Measurements from ENCODE around the gene P2RX5.

Gene P2RX5

DNA sequence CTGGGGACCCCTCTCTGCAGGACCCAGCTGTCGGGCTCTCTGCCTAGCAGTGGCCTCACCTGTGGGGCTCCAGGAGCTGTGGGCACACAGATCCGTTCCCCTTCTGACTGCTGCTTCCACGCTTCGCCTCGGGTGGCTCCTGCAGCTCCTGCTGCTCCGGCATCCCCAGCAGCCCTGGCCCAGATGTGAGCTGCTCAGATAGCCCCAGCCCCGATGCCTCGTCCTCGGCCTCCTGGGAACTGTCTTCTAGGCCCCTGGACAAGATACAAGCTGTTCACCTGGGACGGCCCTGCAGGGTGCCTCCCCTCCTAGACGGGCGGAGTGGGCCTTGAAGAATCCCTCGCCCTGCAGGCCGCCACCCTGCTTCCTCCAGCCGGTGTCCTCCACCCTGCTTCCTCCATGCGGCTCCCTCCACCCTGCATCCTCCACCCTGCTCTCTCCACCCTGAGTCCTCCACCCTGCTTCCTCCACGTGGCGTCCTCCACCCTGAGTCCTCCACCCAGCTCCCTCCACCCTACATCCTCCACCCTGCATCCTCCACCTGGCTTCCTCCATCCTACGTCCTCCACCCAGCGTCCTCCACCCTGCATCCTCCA is 16.3 kb downstream of the P2RX5 start:
- no peaks in the 10 kb centered on the region for H3K36me3 ChIP-seq (ENCODE audit: low read length)
- H4K20me1 ChIP-seq (ENCODE audit: low read depth, low read length), result no peaks in the 10 kb centered on the region
- no peak overlapping the region for H3K4me2 ChIP-seq (ENCODE audit: low read depth, low read length, poor library complexity, severe bottlenecking)
- H3F3A ChIP-seq (ENCODE audit: insufficient read depth), result no peaks in the 10 kb centered on the region; the same call in 1 of the 2 replicates
- no peaks in the 10 kb centered on the region for H3K9me2 ChIP-seq (replicated peaks; ENCODE audit: insufficient read depth, low read length)
- no peaks in the 10 kb centered on the region for H3K9me3 ChIP-seq (ENCODE audit: insufficient read depth, low read length)
- no peaks in the 10 kb centered on the region for H3K79me2 ChIP-seq (ENCODE audit: insufficient read depth, low read length)
- no peak overlapping the region for H3K4me3 ChIP-seq (ENCODE audit: insufficient read depth, low read length, poor library complexity, severe bottlenecking)
- TF ChIP-seq EZH2phosphoT487 (conservative IDR thresholded peaks at IDR 0.05; ENCODE audit: low read length), result no peak
- TF ChIP-seq, protein P1, sequence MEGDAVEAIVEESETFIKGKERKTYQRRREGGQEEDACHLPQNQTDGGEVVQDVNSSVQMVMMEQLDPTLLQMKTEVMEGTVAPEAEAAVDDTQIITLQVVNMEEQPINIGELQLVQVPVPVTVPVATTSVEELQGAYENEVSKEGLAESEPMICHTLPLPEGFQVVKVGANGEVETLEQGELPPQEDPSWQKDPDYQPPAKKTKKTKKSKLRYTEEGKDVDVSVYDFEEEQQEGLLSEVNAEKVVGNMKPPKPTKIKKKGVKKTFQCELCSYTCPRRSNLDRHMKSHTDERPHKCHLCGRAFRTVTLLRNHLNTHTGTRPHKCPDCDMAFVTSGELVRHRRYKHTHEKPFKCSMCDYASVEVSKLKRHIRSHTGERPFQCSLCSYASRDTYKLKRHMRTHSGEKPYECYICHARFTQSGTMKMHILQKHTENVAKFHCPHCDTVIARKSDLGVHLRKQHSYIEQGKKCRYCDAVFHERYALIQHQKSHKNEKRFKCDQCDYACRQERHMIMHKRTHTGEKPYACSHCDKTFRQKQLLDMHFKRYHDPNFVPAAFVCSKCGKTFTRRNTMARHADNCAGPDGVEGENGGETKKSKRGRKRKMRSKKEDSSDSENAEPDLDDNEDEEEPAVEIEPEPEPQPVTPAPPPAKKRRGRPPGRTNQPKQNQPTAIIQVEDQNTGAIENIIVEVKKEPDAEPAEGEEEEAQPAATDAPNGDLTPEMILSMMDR (IDR thresholded peaks at IDR 0.05; ENCODE audit: insufficient read depth, low read length, poor library complexity, severe bottlenecking), result no peak
- no peak overlapping the region for H3K9ac ChIP-seq (ENCODE audit: low read length)
- H2AFZ ChIP-seq (ENCODE audit: low read depth, low read length, severe bottlenecking), result no peak overlapping the region
- H3K27ac ChIP-seq (ENCODE audit: low read depth, low read length), result no peak overlapping the region
- no peaks in the 10 kb centered on the region for H3K27me3 ChIP-seq (ENCODE audit: low read length)

DNA sequence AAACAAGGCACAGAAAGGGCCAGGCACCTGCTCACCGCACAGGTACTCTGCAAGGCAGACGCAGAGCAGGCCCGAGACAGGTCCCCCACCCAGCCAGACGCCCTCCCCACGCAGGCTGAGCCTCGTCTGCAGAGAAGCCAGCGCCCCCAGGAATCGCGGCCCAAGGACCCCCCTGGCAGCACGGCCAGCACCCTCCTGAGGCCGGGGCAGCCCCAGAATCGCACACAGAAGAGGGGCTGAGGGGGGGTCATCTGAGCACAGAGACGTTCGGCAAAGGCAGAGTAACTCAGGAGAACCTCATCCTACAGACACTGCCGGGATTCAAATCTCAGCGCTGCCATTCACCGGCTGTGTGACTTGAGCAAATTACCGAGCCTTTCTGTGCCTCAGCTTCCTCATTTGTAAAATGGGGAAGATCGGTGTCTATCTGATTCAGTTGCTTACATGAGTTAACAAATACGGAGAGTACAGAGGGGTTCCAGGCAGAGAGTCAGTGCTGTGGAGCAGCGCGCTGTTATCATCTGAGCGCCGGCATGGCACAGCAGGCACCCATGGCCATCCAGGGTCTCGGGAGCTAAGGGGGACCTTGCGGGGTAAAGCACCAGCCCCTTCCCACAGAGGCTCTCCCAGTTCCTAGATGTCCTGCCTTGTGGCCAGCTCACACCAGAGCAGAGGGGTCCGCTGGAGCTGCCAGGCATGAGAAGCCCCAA is 17.0 kb downstream of the P2RX5 start:
- H3K9me2 ChIP-seq (replicated peaks; ENCODE audit: insufficient read depth, low read length), result no peaks in the 10 kb centered on the region
- no peak overlapping the region for H2AFZ ChIP-seq (ENCODE audit: low read depth, low read length, severe bottlenecking)
- H3K4me2 ChIP-seq (ENCODE audit: low read depth, low read length, poor library complexity, severe bottlenecking), result no peak overlapping the region
- no peaks in the 10 kb centered on the region for H3K79me2 ChIP-seq (ENCODE audit: insufficient read depth, low read length)
- no peak for TF ChIP-seq EZH2phosphoT487 (conservative IDR thresholded peaks at IDR 0.05; ENCODE audit: low read length)
- TF ChIP-seq, protein P1 (IDR thresholded peaks at IDR 0.05; ENCODE audit: insufficient read depth, low read length, poor library complexity, severe bottlenecking), result no peak
- H3K9me3 ChIP-seq (ENCODE audit: insufficient read depth, low read length), result no peaks in the 10 kb centered on the region
- H3K27ac ChIP-seq (ENCODE audit: low read depth, low read length), result no peak overlapping the region
- no peak overlapping the region for H3K9ac ChIP-seq (ENCODE audit: low read length)
- no peaks in the 10 kb centered on the region for H3F3A ChIP-seq (ENCODE audit: insufficient read depth)
- H4K20me1 ChIP-seq (ENCODE audit: low read depth, low read length), result no peaks in the 10 kb centered on the region
- H3K36me3 ChIP-seq (ENCODE audit: low read length), result no peaks in the 10 kb centered on the region
- no peak overlapping the region for H3K4me3 ChIP-seq (ENCODE audit: insufficient read depth, low read length, poor library complexity, severe bottlenecking)
- H3K27me3 ChIP-seq (ENCODE audit: low read length), result no peaks in the 10 kb centered on the region

DNA sequence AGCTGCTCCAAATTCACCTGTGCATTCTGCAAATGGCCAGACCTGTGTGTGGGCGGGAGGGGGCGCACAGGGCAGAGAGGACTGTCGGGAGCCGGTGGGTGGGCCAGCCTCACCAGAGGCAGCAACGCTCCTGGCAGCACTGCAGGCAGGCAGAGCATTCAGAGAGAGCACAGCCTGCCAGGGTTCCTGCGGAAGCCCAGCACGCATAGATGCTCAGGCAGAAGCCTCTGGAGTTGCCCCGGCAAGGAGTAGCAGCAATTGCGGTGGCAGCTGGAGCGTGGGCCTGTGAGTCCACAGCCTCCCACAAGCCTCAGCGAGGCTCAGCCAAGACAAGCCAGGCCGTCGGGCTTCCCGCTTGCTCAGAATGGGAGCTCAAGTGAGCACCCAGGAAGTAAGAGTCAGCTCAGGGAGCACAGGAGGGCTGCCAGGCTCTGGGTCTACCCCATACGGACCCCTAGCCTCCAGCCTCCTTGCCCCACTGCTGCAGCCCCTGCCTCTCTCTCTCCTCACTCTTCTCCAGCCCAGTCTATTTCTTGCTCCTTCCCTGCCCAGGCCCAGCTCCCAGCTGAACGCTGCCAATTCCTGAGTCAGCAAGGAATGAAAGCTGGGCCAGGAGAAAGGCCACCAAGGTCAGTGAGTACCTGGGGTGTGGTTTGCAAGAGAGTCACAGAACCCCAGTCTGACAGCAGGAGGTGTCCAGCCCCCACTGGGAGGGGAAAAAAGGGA is 17.7 kb downstream of the P2RX5 start:
- H3K9ac ChIP-seq (ENCODE audit: low read length), result no peak overlapping the region
- H3K27me3 ChIP-seq (ENCODE audit: low read length), result no peaks in the 10 kb centered on the region
- no peaks in the 10 kb centered on the region for H3K9me3 ChIP-seq (ENCODE audit: insufficient read depth, low read length)
- H3K27ac ChIP-seq (ENCODE audit: low read depth, low read length), result no peak overlapping the region
- H3F3A ChIP-seq (ENCODE audit: insufficient read depth), result no peaks in the 10 kb centered on the region
- no peaks in the 10 kb centered on the region for H3K36me3 ChIP-seq (ENCODE audit: low read length)
- H4K20me1 ChIP-seq (ENCODE audit: low read depth, low read length), result no peaks in the 10 kb centered on the region
- H3K4me3 ChIP-seq (ENCODE audit: insufficient read depth, low read length, poor library complexity, severe bottlenecking), result no peak overlapping the region
- no peaks in the 10 kb centered on the region for H3K9me2 ChIP-seq (replicated peaks; ENCODE audit: insufficient read depth, low read length)
- no peaks in the 10 kb centered on the region for H3K79me2 ChIP-seq (ENCODE audit: insufficient read depth, low read length)
- H3K4me2 ChIP-seq (ENCODE audit: low read depth, low read length, poor library complexity, severe bottlenecking), result no peak overlapping the region
- no peak overlapping the region for H2AFZ ChIP-seq (ENCODE audit: low read depth, low read length, severe bottlenecking)
- TF ChIP-seq, protein P1 (IDR thresholded peaks at IDR 0.05; ENCODE audit: insufficient read depth, low read length, poor library complexity, severe bottlenecking), result no peak
- no peak for TF ChIP-seq EZH2phosphoT487 (conservative IDR thresholded peaks at IDR 0.05; ENCODE audit: low read length)
